Spleen (tissue), 11 donors: ENCODE measurements around the gene OR51G1. TPM values are rescaled to one million over a fixed set of nuclear protein-coding genes. Genes with fewer than 3 reads are reported as not detected.

Source experiments
- DNase-seq: peaks from one replicate; pipeline ENCODE4 v3.0.0-alpha.2; 2020
- H3K27ac ChIP-seq, 8 donors: fragments of 200-600 bp; sonication (generic) in 7 of 8; 1 replicate in 4 of 8; 2 replicates in 4 of 8; pipeline versions ENCODE4 v1.5.0 to v1.8.0; 2016 to 2021; ENCODE audit warnings: inconsistent platforms in 4 of 8, mild to moderate bottlenecking in 4 of 8, moderate library complexity in 1 of 8
- H3K27me3 ChIP-seq, 7 donors: fragments of 200-600 bp; sonication (generic) in 6 of 7; replicated peaks in 1 of 7; 1 replicate in 4 of 7; 2 replicates in 3 of 7; pipeline versions ENCODE4 v1.5.0 to v1.8.0; 2016 to 2021; ENCODE audit warnings: inconsistent platforms in 3 of 7, mild to moderate bottlenecking in 1 of 7
- H3K36me3 ChIP-seq, 6 donors: fragments of 200-600 bp; sonication (generic) in 5 of 6; 1 replicate in 4 of 6; 2 replicates in 2 of 6; pipeline versions ENCODE4 v1.5.0 to v1.8.0; 2016 to 2021; ENCODE audit warnings: inconsistent platforms in 2 of 6
- H3K4me1 ChIP-seq, 6 donors: fragments of 200-600 bp; sonication (generic) in 5 of 6; 1 replicate in 3 of 6; 2 replicates in 3 of 6; pipeline versions ENCODE4 v1.5.0 to v1.8.0; 2016 to 2021; ENCODE audit warnings: inconsistent platforms in 3 of 6
- H3K4me3 ChIP-seq, 8 donors: fragments of 200-600 bp; sonication (generic) in 7 of 8; 1 replicate in 4 of 8; 2 replicates in 4 of 8; pipeline versions ENCODE4 v1.5.0 to v1.8.0; 2016 to 2021; ENCODE audit warnings: inconsistent platforms in 4 of 8, mild to moderate bottlenecking in 4 of 8, moderate library complexity in 2 of 8
- H3K9me3 ChIP-seq, 8 donors: fragments of 200-600 bp; sonication (generic) in 7 of 8; 1 replicate in 4 of 8; 2 replicates in 4 of 8; pipeline versions ENCODE4 v1.5.0 to v1.8.0; 2016 to 2021; ENCODE audit warnings: inconsistent platforms in 4 of 8
- CTCF ChIP-seq, 11 experiments: fragments of 200-600 bp in 7 of 11; fragments of 450-650 bp in 4 of 11; sonication (generic) in 4 of 11; IDR thresholded peaks in 8 of 11; conservative IDR thresholded peaks in 3 of 11; 1 replicate in 7 of 11; 2 replicates in 4 of 11; pipeline versions ENCODE4 v1.4.0 to v1.8.0; 2016 to 2021; ENCODE audit warnings: antibody characterized with exemption in 11 of 11, inconsistent platforms in 4 of 11, mild to moderate bottlenecking in 1 of 11
- POLR2A ChIP-seq, 3 donors: fragments of 450-650 bp; IDR thresholded peaks; one replicate each; pipeline ENCODE4 v1.5.1; 2017; ENCODE audit warnings: antibody characterized with exemption in 3 of 3, mild to moderate bottlenecking in 1 of 3
- POLR2AphosphoS5 ChIP-seq, 3 donors: sonication (generic); formaldehyde crosslinking; IDR thresholded peaks; one replicate each; pipeline ENCODE4 v1.5.1; 2017; ENCODE audit warnings: antibody characterized with exemption in 3 of 3
- WGBS, 5 donors: extraction: QIAGEN DNeasy Blood & Tissue Kit in 3 of 5; methylation state at CpG; one replicate each; pipeline versions ENCODE4 v1.1.5 to v1.1.7; 2013 to 2018; 5-methylcytosine and 5-hydroxymethylcytosine counted together
- intact Hi-C: fragments of 100-400 bp; cut with DNase I; formaldehyde crosslinking; loops from one replicate; pipeline ENCODE4 v1.15.0; 2023; ENCODE audit warnings: low total_unique reads
- polyA plus RNA-seq, 3 donors: library from polyadenylated mRNA; stranded (reverse); fragments of 200-250 nt; gene quantifications; one replicate each; pipeline ENCODE4 v1.2.1, GENCODE V29; 2013
- total RNA-seq, 7 donors: library from RNA; depleted of rRNA in 3 of 7; stranded (reverse); fragments of >200 nt in 3 of 7; fragmentation: NEBNext Ultra II Directional in 4 of 7; extraction: Animal tissue kit (Norgen Biotek cat#: 25700) in 4 of 7; gene quantifications; one replicate each; pipeline versions ENCODE4 v1.1.0 to v1.2.1, GENCODE V29; 2016 to 2021
- donor health status: healthy with polysubstance abuse.
- donor health status: DM: no; HTN: no; CAD: no; lungs with moderate emphysema.
- donor health status: DM: no; HTN: no; CAD: no.
- donor health status: Bipolar disorder and iron deficiency.
- donor health status: healthy.
- donor health status: DM: no; HTN: no; CAD: no.
- donor health status: DM: yes; HTN: yes; CAD: no.

Gene OR51G1
- total and polyA plus RNA-seq, 10 donors, result not detected

DNA sequence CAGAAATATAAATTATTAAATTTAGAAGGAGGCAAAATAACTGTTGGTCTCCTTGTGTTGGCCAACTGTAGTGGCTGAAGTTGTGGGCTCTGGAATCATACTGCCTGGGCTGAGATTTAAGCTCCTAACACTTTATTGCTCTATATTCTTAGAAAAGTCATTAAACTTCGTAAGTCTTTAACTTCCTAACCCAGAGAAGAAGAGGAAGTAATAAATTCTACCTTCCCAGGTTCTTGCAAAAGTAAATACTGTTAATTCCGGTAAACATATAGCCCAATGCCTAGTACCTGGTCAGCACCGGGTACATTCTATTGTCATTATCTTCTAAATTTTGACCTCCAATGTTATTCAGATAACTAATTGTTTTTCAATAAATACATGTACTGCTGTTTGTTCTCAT, 38.0 kb downstream of the OR51G1 start:
- Histone ChIP-seq H3K27ac (no peak overlapping the region), H3K9me3 (no peaks in the 10 kb centered on the region), H3K27me3 (no peaks in the 10 kb centered on the region), H3K36me3 (no peaks in the 10 kb centered on the region), H3K4me1 (no peaks in the 10 kb centered on the region), H3K4me3 (no peak overlapping the region)
- intact Hi-C loops, result no loop called here
- no peak for TF ChIP-seq CTCF (IDR thresholded peaks at IDR 0.05 in 8 of 11, conservative IDR thresholded peaks at IDR 0.05 in 3 of 11)
- TF ChIP-seq POLR2AphosphoS5 (IDR thresholded peaks at IDR 0.05), result no peak
- TF ChIP-seq POLR2A (IDR thresholded peaks at IDR 0.05), result no peak
- 19 to 43% (median 34%) methylated on average over 3 of the region's 3 CpGs for WGBS, 5 donors
- no peak for DNase-seq

- intact Hi-C loops, result no loop called here
- DNase-seq, result no peak
- H3K27ac ChIP-seq, result no peak overlapping the region
- TF ChIP-seq POLR2A (IDR thresholded peaks at IDR 0.05) (no peak), CTCF (IDR thresholded peaks at IDR 0.05 in 8 of 11, conservative IDR thresholded peaks at IDR 0.05 in 3 of 11) (no peak)
- 79 to 88% (median 85%) methylated on average over 3 of the region's 3 CpGs for WGBS, 5 donors
- H3K27me3 ChIP-seq, result no peaks in the 10 kb centered on the region
- no peak overlapping the region for H3K4me3 ChIP-seq
- H3K36me3 ChIP-seq, result no peaks in the 10 kb centered on the region
- no peaks in the 10 kb centered on the region for H3K9me3 ChIP-seq
- H3K4me1 ChIP-seq, result no peaks in the 10 kb centered on the region
These were observed 39.8 kb downstream of the OR51G1 start for GRCh38 chr11:4884361-4884760.

- H3K4me3 ChIP-seq, result no peak overlapping the region
- intact Hi-C loops, result no loop called here
- TF ChIP-seq CTCF (IDR thresholded peaks at IDR 0.05 in 8 of 11, conservative IDR thresholded peaks at IDR 0.05 in 3 of 11), result no peak
- no peak for TF ChIP-seq POLR2A (IDR thresholded peaks at IDR 0.05)
- TF ChIP-seq POLR2AphosphoS5 (IDR thresholded peaks at IDR 0.05), result no peak
- H3K36me3 ChIP-seq, result no peaks in the 10 kb centered on the region
- WGBS, 5 donors, result 76 to 85% (median 80%) methylated on average over 5 of the region's 5 CpGs
- DNase-seq, result no peak
- H3K4me1 ChIP-seq, result no peaks in the 10 kb centered on the region
- H3K27ac ChIP-seq, result no peak overlapping the region
- H3K27me3 ChIP-seq, result no peaks in the 10 kb centered on the region
- H3K9me3 ChIP-seq, result no peaks in the 10 kb centered on the region
These were observed 41.6 kb downstream of the OR51G1 start for GRCh38 chr11:4882543-4882942.

- Histone ChIP-seq H3K36me3 (no peaks in the 10 kb centered on the region), H3K9me3 (no peaks in the 10 kb centered on the region), H3K27me3 (no peaks in the 10 kb centered on the region), H3K4me3 (no peak within 1 kb of the TSS), H3K27ac (no peak within 1 kb of the TSS), H3K4me1 (no peaks in the 10 kb centered on the region)
- TF ChIP-seq CTCF (IDR thresholded peaks at IDR 0.05 in 8 of 11, conservative IDR thresholded peaks at IDR 0.05 in 3 of 11) (no peak), POLR2A (IDR thresholded peaks at IDR 0.05) (no peak), POLR2AphosphoS5 (IDR thresholded peaks at IDR 0.05) (no peak)
- 77 to 85% (median 84%) methylated on average over 8 of the region's 8 CpGs for WGBS, 5 donors
- intact Hi-C loops, result no loop called here
- no peak for DNase-seq
These were observed 42.2 kb downstream of the OR51G1 start, which contains the start of gene OR51T1 for GRCh38 chr11:4881860-4882500. TSS of gene OR51T1 (plus strand) at chr11:4881900. CDS start at chr11:4881900, 0 bp downstream.
